ENCODE measurements around the gene ZNF770. TPM values are rescaled to one million over a fixed set of nuclear protein-coding genes. Genes with fewer than 3 reads are reported as not detected.
"Not testable (repeated sequence)": the region's sequence is repeated elsewhere in the genome, so short reads cannot be mapped to it uniquely, and the experiment has no call there.

ZNF770 gene
- total RNA-seq, 1 donor: 34.7 TPM

DNA sequence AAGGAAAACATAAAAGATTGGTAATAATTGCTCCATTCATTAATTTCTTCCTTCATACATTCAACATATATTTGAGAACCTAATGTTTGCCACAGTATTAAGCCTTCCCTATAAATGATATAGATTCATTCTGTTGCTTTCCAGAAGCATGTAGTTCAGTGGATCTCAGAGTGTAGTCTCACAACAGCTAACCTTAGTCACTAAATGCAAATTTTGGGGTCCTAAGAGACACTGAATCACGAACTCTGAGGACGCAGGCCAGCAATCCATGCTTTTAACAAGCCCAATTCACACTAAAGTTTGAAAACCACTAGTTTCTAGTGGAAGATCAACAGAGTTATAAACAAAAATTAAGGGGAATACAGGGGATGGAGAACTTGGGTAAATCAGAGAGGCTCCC, 11.3 kb downstream of the ZNF770 start:
- H3K9me3 ChIP-seq (ENCODE audit: low read depth, low read length): no peaks in the 10 kb centered on the region
- peaks cover 2% of the 10 kb centered on the region for H3K79me2 ChIP-seq (ENCODE audit: insufficient read depth, low read length)
- no peak for TF ChIP-seq CTCF (IDR thresholded peaks at IDR 0.05; ENCODE audit: extremely low read depth, low read depth, low read length)
- no peak overlapping the region for H3K4me2 ChIP-seq (ENCODE audit: insufficient read depth, low read length)
- H2AFZ ChIP-seq (ENCODE audit: low read length): no peak overlapping the region
- H3K36me3 ChIP-seq (ENCODE audit: insufficient read depth, low read length): no peaks in the 10 kb centered on the region
- no peaks in the 10 kb centered on the region for H3K27me3 ChIP-seq (ENCODE audit: insufficient read depth, low read length)
- H3K27ac ChIP-seq (ENCODE audit: low read depth, low read length): no peak overlapping the region
- no peak for DNase-seq (ENCODE audit: insufficient read length, low spot score, missing footprints)
- H3K4me1 ChIP-seq (ENCODE audit: insufficient read depth, low read length): no peaks in the 10 kb centered on the region
- H3K4me3 ChIP-seq (ENCODE audit: insufficient read depth, low read length): no peak overlapping the region
- no peaks in the 10 kb centered on the region for H4K20me1 ChIP-seq (ENCODE audit: insufficient read depth, low read length)

DNA sequence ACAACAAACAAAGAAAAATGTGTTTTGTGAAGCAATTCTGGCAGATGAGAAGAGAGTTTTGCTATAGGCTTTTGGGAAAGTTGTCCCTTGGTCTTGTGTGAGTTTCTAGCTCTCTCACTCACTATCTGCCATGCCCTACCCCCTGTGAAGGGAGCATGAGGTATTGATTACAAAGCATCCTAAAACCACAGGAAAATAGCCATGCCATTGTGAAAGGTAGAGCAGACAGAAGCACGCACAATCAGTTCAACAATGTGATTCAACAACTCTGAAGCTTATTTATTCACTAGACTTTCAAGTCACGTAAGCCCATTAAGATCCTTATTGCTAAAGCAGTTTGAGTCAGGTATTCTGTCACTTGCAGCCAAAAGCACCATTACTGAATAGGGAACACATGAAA, 12.0 kb downstream of the ZNF770 start:
- TF ChIP-seq CTCF (IDR thresholded peaks at IDR 0.05; ENCODE audit: extremely low read depth, low read depth, low read length): no peak

GRCh38 chr15:34973512-34973911, 14.6 kb downstream of the ZNF770 start:
- H3K79me2 ChIP-seq (ENCODE audit: insufficient read depth, low read length): peaks cover 10% of the 10 kb centered on the region
- no peaks in the 10 kb centered on the region for H4K20me1 ChIP-seq (ENCODE audit: insufficient read depth, low read length)
- H2AFZ ChIP-seq (ENCODE audit: low read length): no peak overlapping the region
- no peak overlapping the region for H3K27ac ChIP-seq (ENCODE audit: low read depth, low read length)
- no peaks in the 10 kb centered on the region for H3K27me3 ChIP-seq (ENCODE audit: insufficient read depth, low read length)
- no peak overlapping the region for H3K4me3 ChIP-seq (ENCODE audit: insufficient read depth, low read length)
- no peaks in the 10 kb centered on the region for H3K36me3 ChIP-seq (ENCODE audit: insufficient read depth, low read length)
- no peaks in the 10 kb centered on the region for H3K9me3 ChIP-seq (ENCODE audit: low read depth, low read length)
- TF ChIP-seq CTCF (IDR thresholded peaks at IDR 0.05; ENCODE audit: extremely low read depth, low read depth, low read length): no peak
- peaks cover 8% of the 10 kb centered on the region for H3K4me1 ChIP-seq (ENCODE audit: insufficient read depth, low read length)
- no peak overlapping the region for H3K4me2 ChIP-seq (ENCODE audit: insufficient read depth, low read length)
- DNase-seq (ENCODE audit: insufficient read length, low spot score, missing footprints): no peak

More for the DNA sequence above, 12.0 kb downstream of the ZNF770 start:
- H2AFZ ChIP-seq (ENCODE audit: low read length): no peak overlapping the region
- no peaks in the 10 kb centered on the region for H3K4me1 ChIP-seq (ENCODE audit: insufficient read depth, low read length)
- H3K27me3 ChIP-seq (ENCODE audit: insufficient read depth, low read length): no peaks in the 10 kb centered on the region
- no peak for DNase-seq (ENCODE audit: insufficient read length, low spot score, missing footprints)
- no peak overlapping the region for H3K4me2 ChIP-seq (ENCODE audit: insufficient read depth, low read length)
- H4K20me1 ChIP-seq (ENCODE audit: insufficient read depth, low read length): no peaks in the 10 kb centered on the region
- H3K9me3 ChIP-seq (ENCODE audit: low read depth, low read length): no peaks in the 10 kb centered on the region
- no peak overlapping the region for H3K4me3 ChIP-seq (ENCODE audit: insufficient read depth, low read length)
- no peak overlapping the region for H3K27ac ChIP-seq (ENCODE audit: low read depth, low read length)
- H3K36me3 ChIP-seq (ENCODE audit: insufficient read depth, low read length): no peaks in the 10 kb centered on the region
- H3K79me2 ChIP-seq (ENCODE audit: insufficient read depth, low read length): no peaks in the 10 kb centered on the region

DNA sequence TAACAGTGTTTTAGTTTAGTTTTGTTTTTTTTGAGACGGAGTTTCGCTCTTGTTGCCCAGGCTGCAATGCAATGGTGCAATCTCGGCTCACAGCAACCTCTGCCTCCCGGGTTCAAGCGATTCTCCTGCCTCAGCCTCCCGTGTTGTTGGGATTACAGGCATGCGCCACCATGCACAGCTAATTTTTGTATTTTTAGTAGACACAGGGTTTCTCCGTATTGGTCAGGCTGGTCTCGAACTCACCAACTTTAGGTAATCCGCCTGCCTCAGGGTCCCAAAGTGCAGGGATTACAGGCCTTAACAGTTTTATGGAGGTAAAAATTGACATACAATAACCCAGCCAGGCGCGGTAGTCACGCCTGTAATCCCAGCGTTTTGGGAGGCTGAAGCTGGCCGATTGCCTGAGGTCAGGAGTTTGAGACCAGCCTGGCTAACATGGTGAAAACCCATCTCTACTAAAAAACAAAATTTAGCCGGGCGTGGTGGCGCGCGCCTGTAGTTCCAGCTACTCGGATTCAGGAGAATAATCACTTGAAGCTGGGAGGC, 17.9 kb downstream of the ZNF770 start:
- H2AFZ ChIP-seq (ENCODE audit: low read length): peak overlapping the region; percentile 100
- H3K27ac ChIP-seq (ENCODE audit: low read depth, low read length): peak overlapping the region; percentile 37
- not testable (repeated sequence) for DNase-seq (ENCODE audit: insufficient read length, low spot score, missing footprints); H3K9me3 ChIP-seq (ENCODE audit: low read depth, low read length); H3K4me1 ChIP-seq (ENCODE audit: insufficient read depth, low read length); H3K36me3 ChIP-seq (ENCODE audit: insufficient read depth, low read length); H4K20me1 ChIP-seq (ENCODE audit: insufficient read depth, low read length); H3K27me3 ChIP-seq (ENCODE audit: insufficient read depth, low read length)
- H3K79me2 ChIP-seq (ENCODE audit: insufficient read depth, low read length): peaks cover 41% of the 10 kb centered on the region
- H3K4me2 ChIP-seq (ENCODE audit: insufficient read depth, low read length): peak overlapping the region; percentile 86
- peak overlapping the region; percentile 94 for H3K4me3 ChIP-seq (ENCODE audit: insufficient read depth, low read length)

All from osteoblast (primary cell).